Activated naive CD4-positive, alpha-beta T cell treated with anti-CD3 and anti-CD28 coated beads, Interleukin-2, amount 10 ng/mL, durations not matched to agents 7 days and 5 days (primary cell): ENCODE data around the gene FANCB.

ENCODE experiments used
- CTCF ChIA-PET: fragments of 350-600 bp; sonication (Branson Sonifier 250); formaldehyde crosslinking; loops from one replicate; lab custom pipeline; 2021; ENCODE audit warnings: antibody characterized with exemption; lab: Charles Lee
- DNase-seq: peaks from one replicate; pipeline ENCODE4 v3.0.0-alpha.2; 2020
- H3K27ac Mint-ChIP-seq: one replicate; pipeline ENCODE4 v1.8.0; 2021; ENCODE audit warnings: mild to moderate bottlenecking, moderate library complexity, mixed read lengths
- H3K27me3 Mint-ChIP-seq: one replicate; pipeline ENCODE4 v1.8.0; 2021; ENCODE audit warnings: mild to moderate bottlenecking, mixed read lengths
- H3K36me3 Mint-ChIP-seq: one replicate; pipeline ENCODE4 v1.8.0; 2021; ENCODE audit warnings: mixed read lengths
- H3K4me1 Mint-ChIP-seq: one replicate; pipeline ENCODE4 v1.8.0; 2021; ENCODE audit warnings: mixed read lengths
- H3K4me3 Mint-ChIP-seq: one replicate; pipeline ENCODE4 v1.8.0; 2021; ENCODE audit warnings: mild to moderate bottlenecking, moderate library complexity, mixed read lengths
- H3K9me3 Mint-ChIP-seq: one replicate; pipeline ENCODE4 v1.8.0; 2021; ENCODE audit warnings: mixed read lengths

FANCB gene

DNA sequence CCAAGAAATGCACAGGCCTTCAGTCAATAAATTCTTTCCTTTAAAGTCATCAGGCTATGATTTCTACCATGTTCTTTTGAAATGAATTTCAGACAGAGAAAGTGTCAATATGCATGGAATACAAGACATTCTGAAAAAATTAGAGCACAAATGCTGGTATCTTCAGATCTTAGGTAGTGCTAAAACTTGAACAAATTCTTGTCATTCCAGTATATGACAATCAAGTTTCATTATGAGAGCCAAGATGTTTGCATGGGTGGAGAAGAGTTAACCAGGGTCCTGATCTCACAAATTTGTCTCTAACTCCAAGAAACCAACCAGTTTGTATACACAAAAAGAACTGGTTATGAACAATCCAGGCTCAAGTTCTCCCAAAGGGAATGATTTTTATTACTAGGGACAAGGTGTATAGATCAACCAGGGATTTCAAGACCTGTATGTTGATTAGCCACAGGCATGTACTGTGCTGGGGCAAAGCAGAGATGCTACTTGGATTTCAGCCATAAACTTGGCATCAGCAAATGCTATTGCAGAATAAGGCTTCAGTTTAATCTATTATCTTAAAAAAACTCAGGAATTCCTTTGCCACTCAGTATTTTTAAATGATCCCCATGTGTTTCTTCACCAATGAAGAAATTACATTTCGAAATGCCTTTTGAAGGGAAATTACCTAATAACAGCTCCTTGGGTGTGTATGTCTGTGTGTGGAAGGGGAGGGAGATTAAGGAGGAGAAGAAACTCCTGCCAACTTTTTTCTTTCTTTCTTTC is 69.7 kb downstream of the FANCB start:
- CTCF ChIA-PET, result no interaction called here
- DNase-seq, result no peak
- peaks cover 2% of the 10 kb centered on the region for H3K9me3 Mint-ChIP-seq
- H3K27me3 Mint-ChIP-seq, result no peaks in the 10 kb centered on the region
- peaks cover 6% of the 10 kb centered on the region for H3K4me1 Mint-ChIP-seq
- H3K36me3 Mint-ChIP-seq, result no peaks in the 10 kb centered on the region
- H3K4me3 Mint-ChIP-seq, result no peak overlapping the region
- no peak overlapping the region for H3K27ac Mint-ChIP-seq

DNA sequence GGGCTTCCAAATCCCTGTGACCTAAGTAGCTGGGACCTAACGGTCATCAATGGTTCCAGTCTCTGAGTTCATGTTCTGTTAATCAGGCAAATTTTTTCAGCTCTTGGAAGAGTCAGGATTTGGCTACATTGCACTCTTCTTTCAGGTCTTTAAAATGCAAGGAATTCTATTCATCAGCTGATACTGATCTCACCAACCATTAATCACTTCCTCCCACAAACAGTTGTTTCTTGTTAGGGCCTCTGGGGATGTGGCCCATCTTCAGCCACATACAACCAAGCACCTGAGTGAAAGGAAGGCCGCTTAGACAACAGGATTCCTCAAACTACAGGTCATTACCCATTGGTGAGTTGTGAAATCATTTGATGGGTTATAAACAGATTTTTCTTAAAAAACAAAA is 71.7 kb downstream of the FANCB start:
- Mint-ChIP-seq H3K27ac (no peak overlapping the region), H3K4me1 (peaks cover 6% of the 10 kb centered on the region), H3K27me3 (no peaks in the 10 kb centered on the region), H3K4me3 (no peak overlapping the region), H3K9me3 (peaks cover 2% of the 10 kb centered on the region), H3K36me3 (no peaks in the 10 kb centered on the region)
- CTCF ChIA-PET, result no interaction called here
- DNase-seq, result no peak

DNA sequence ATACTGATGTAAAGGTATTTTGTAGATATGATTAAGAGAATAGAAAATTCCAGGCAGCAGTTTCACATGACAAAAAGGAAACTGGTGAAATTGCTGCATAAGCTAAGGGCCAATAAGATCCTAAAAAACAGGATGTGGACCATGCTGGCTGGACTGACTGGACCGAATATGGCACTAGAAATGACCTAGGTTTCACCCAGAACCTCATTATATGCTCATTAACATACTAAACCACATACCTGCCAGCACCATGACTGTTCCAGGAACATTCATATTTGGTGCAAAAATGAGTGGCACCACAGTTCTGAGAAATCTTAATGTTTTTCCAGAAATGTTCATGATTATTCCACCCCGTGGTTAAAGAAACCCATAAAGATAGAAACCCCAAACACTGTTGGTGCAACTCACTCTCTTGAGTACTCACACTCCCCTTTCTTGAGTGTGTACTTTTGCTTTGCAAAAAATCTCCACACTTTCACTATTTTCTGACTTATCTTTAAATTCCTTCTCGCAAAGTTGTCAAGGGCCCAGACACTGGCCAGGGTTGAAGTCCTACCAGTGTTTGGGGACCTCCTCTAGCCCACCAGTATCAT is 74.0 kb downstream of the FANCB start:
- CTCF ChIA-PET, result no interaction called here
- no peak overlapping the region for H3K27ac Mint-ChIP-seq

More for the DNA sequence above, 74.0 kb downstream of the FANCB start:
- Mint-ChIP-seq H3K36me3 (no peaks in the 10 kb centered on the region), H3K4me3 (no peak overlapping the region), H3K27me3 (no peaks in the 10 kb centered on the region), H3K9me3 (no peaks in the 10 kb centered on the region), H3K4me1 (peaks cover 6% of the 10 kb centered on the region)
- DNase-seq, result no peak
